Kidney (tissue), 14 donors: ENCODE data around the gene TRAPPC6A. TPM values are rescaled to one million over a fixed set of nuclear protein-coding genes. Genes with fewer than 3 reads are reported as not detected.

Source experiments
- DNase-seq, 5 donors: peaks; one replicate each; pipeline ENCODE4 v3.0.0-alpha.2; 2013 to 2020
- FAIRE-seq: peaks from 2 replicates; lab custom pipeline; 2012; peaks lifted over from hg19 to GRCh38; lab: Jason Lieb, UNC
- H3K27ac ChIP-seq, 2 donors: one replicate each; pipeline ENCODE4 v1.7.0; 2013; ENCODE audit warnings: low read depth in 2 of 2, low read length in 2 of 2, inconsistent platforms in 1 of 2
- H3K27me3 ChIP-seq: one replicate; pipeline ENCODE4 v1.7.1; 2013; ENCODE audit warnings: low read length, inconsistent platforms; ENCODE audit not compliant: control insufficient read depth, insufficient read depth
- H3K36me3 ChIP-seq, 3 donors: one replicate each; pipeline versions ENCODE4 v1.7.0 to v1.7.1; 2013; ENCODE audit warnings: low read length in 3 of 3, control low read depth in 1 of 3, inconsistent platforms in 1 of 3; ENCODE audit not compliant: insufficient read depth in 3 of 3, control insufficient read depth in 2 of 3
- H3K4me1 ChIP-seq, 3 donors: one replicate each; pipeline versions ENCODE4 v1.7.0 to v1.7.1; 2013; ENCODE audit warnings: low read length in 3 of 3, inconsistent platforms in 1 of 3, low read depth in 1 of 3; ENCODE audit not compliant: control insufficient read depth in 2 of 3, insufficient read depth in 2 of 3
- H3K4me3 ChIP-seq, 3 donors: one replicate each; pipeline versions ENCODE4 v1.7.0 to v1.8.1; 2013; ENCODE audit warnings: low read length in 3 of 3, control low read depth in 1 of 3, inconsistent platforms in 1 of 3
- H3K9ac ChIP-seq, 3 donors: one replicate each; pipeline versions ENCODE4 v1.7.0 to v1.7.1; 2013; ENCODE audit warnings: low read length in 3 of 3, control low read depth in 1 of 3, inconsistent platforms in 1 of 3
- H3K9me3 ChIP-seq, 3 donors: one replicate each; pipeline versions ENCODE4 v1.7.0 to v1.7.1; 2013; ENCODE audit warnings: low read length in 3 of 3, control low read depth in 1 of 3, inconsistent platforms in 1 of 3; ENCODE audit not compliant: control insufficient read depth in 2 of 3, insufficient read depth in 1 of 3
- intact Hi-C: fragments of 100-400 bp; cut with DNase I; formaldehyde crosslinking; loops from one replicate; pipeline ENCODE4 v1.11.1; 2022
- polyA plus RNA-seq: library from polyadenylated mRNA; stranded (reverse); fragments of 350-450 nt; fragmentation: Illumina TruSeq; extraction: RNeasy Lipid Tissue Mini Kit (QIAGEN cat#74804); gene quantifications from one replicate; pipeline ENCODE4 v1.2.3, GENCODE V29; 2014; ENCODE audit warnings: low read depth, low replicate concordance; ENCODE audit not compliant: insufficient read depth
- total RNA-seq: library from RNA; stranded (reverse); fragmentation: NEBNext Ultra II Directional; extraction: Animal tissue kit (Norgen Biotek cat#: 25700); gene quantifications from one replicate; pipeline ENCODE4 v1.2.1, GENCODE V29; 2021
- TF ChIP-seq, protein P1 (sequence below): IDR thresholded peaks from 3 replicates; pipeline ENCODE4 v1.5.1; 2012; ENCODE audit warnings: mild to moderate bottlenecking, moderate library complexity, borderline replicate concordance; ENCODE audit not compliant: insufficient read depth; ENCODE audit errors: extremely low read depth
- donor health status: control.
- donor health status: control.
- donor health status: control.
- donor health status: control.
- donor health status: control.
- donor health status: DM: yes; HTN: yes; CAD: no.
- donor health status: Normal renal cell carcinoma (clear cell type).

Gene TRAPPC6A
- total and polyA plus RNA-seq, 2 donors from 2014 or later = 37.2 to 123 TPM

DNA sequence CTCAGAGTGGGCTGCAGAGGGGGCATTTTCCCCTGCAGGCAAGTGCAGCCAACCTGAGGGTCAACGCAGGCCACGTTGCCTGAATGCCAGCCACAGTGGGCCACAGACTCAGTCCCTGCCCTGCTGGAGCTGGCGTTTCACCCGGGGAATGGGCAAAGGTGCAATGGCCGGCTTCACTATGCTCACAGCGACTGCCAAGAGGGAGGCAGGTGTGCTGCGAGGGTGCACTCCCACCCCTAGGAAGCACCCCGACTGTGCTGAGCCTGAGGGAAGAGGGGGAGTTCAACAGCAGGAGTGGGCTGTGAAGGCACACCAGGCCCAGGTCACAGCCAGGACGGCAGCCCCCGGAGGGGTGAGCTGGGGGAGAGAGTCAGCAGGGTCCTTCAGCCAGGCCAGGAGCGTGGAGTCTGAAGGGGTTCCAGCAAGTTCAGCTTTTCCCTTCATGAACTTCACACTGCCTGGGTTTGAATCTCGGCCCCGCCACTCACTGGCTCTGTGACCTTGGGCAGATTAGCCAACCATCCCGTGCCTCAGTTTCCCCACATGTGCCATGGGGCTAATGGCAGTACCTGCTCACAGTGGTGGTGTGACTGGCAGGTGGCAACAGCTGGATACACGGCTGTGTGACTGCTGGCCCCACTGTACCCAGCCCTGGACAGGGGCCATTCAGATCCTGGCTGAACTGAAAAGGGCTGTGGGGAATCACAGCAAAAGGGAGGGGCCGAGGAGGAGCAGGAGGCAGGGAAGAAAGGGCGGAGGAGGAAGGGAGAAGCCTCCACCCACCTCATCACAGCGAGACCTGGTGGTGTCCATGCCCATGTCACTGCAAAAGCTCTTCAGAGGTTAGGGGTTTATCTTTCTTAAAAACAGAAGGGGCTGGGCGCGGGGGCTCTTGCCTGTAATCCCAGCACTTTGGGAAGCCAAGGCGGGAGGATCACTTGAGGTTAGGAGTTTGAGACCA, 7.6 kb downstream of the TRAPPC6A start:
- TF ChIP-seq, protein P1, sequence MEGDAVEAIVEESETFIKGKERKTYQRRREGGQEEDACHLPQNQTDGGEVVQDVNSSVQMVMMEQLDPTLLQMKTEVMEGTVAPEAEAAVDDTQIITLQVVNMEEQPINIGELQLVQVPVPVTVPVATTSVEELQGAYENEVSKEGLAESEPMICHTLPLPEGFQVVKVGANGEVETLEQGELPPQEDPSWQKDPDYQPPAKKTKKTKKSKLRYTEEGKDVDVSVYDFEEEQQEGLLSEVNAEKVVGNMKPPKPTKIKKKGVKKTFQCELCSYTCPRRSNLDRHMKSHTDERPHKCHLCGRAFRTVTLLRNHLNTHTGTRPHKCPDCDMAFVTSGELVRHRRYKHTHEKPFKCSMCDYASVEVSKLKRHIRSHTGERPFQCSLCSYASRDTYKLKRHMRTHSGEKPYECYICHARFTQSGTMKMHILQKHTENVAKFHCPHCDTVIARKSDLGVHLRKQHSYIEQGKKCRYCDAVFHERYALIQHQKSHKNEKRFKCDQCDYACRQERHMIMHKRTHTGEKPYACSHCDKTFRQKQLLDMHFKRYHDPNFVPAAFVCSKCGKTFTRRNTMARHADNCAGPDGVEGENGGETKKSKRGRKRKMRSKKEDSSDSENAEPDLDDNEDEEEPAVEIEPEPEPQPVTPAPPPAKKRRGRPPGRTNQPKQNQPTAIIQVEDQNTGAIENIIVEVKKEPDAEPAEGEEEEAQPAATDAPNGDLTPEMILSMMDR = no peak
- no peak overlapping the region for H3K9ac ChIP-seq
- H3K36me3 ChIP-seq = peaks cover 0 to 3% (median 0%) of the 10 kb centered on the region in 3 donors
- H3K4me3 ChIP-seq = no peak overlapping the region
- peaks cover 0 to 7% (median 0%) of the 10 kb centered on the region in 3 donors for H3K4me1 ChIP-seq
- no peak for FAIRE-seq
- H3K27ac ChIP-seq = peak overlapping the region in 1 of 2 donors; percentile 37
- no peaks in the 10 kb centered on the region for H3K27me3 ChIP-seq
- no peaks in the 10 kb centered on the region for H3K9me3 ChIP-seq
- intact Hi-C loops = no loop called here
- peak in 1 of 5 donors; percentile 70 for DNase-seq

DNA sequence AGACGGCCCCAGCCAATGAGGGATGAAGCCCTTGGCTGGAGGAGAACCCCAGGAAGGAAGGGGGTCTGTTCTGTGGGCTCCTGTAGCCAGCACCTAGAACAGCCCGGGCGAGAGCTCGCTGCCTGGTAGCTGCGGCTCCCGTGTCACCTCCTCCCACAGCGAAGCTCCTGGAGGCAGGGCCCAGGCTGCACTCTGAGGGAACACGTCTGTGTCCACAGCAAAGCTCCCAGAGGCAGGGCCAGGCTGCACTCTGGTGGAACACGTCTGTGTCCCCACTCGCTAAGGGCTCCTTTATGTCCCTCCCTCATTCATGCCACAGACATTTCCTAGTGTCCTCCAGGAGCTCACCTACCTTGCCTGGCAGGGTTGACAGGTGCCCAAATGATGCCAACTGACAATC, 8.4 kb downstream of the TRAPPC6A start:
- FAIRE-seq (no peak), DNase-seq (no peak)
- peaks cover 0 to 3% (median 0%) of the 10 kb centered on the region in 3 donors for H3K36me3 ChIP-seq
- TF ChIP-seq, protein P1 = no peak
- H3K4me1 ChIP-seq = peaks cover 0 to 7% (median 0%) of the 10 kb centered on the region in 3 donors
- H3K4me3 ChIP-seq = no peak overlapping the region
- H3K27me3 ChIP-seq = no peaks in the 10 kb centered on the region
- no peak overlapping the region for H3K9ac ChIP-seq
- no peak overlapping the region for H3K27ac ChIP-seq
- intact Hi-C loops = no loop called here
- no peaks in the 10 kb centered on the region for H3K9me3 ChIP-seq

DNA sequence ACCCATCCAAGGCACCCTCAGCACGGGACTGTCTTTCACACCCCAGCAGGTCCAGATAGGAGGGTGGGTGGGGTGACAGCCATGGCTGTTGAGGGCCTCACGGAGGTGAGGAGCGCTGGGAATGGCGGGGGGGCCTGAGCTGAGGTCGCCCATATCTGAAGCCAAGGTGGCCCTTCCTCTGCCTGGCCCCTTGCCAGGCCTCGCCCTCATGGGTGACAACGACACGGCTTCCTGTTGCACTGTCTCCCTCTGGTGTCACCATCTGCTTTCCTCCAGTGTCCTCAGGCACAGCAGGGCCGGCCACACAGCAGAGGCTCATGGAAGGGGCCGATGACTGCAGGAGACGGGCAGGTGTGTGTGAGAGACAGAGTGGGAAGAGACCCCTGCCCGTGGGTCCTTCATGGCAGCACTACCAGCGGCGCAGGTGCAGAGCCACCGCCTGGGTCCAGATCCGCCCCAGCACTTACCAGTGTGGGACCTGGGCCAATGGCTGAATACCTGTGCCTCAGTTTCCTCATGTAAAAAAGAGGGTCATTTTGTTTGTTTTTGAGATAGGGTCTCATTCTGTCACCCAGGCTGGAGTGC, 9.2 kb downstream of the TRAPPC6A start:
- Histone ChIP-seq H3K4me1 (peaks cover 0 to 7% (median 0%) of the 10 kb centered on the region in 3 donors), H3K9me3 (no peaks in the 10 kb centered on the region), H3K9ac (no peak overlapping the region), H3K36me3 (peaks cover 0 to 3% (median 0%) of the 10 kb centered on the region in 3 donors), H3K27ac (no peak overlapping the region), H3K27me3 (no peaks in the 10 kb centered on the region), H3K4me3 (no peak overlapping the region)
- TF ChIP-seq, protein P1 = no peak
- intact Hi-C loops = no loop called here
- FAIRE-seq (no peak), DNase-seq (no peak)
